ENCODE measurements around the gene KCNH3.
A peak's percentile ranks its signal among the peaks of the same experiment; 100 is the strongest.

KCNH3 gene

GRCh38 chr12:49550693-49551252 lies 11.9 kb downstream of the KCNH3 start:
- no peaks in the 10 kb centered on the region for H3K36me3 ChIP-seq
- no peaks in the 10 kb centered on the region for H3K27me3 ChIP-seq
- H3K4me3 ChIP-seq (ENCODE audit: low read depth, low read length): no peak overlapping the region
- TF ChIP-seq, protein P1, sequence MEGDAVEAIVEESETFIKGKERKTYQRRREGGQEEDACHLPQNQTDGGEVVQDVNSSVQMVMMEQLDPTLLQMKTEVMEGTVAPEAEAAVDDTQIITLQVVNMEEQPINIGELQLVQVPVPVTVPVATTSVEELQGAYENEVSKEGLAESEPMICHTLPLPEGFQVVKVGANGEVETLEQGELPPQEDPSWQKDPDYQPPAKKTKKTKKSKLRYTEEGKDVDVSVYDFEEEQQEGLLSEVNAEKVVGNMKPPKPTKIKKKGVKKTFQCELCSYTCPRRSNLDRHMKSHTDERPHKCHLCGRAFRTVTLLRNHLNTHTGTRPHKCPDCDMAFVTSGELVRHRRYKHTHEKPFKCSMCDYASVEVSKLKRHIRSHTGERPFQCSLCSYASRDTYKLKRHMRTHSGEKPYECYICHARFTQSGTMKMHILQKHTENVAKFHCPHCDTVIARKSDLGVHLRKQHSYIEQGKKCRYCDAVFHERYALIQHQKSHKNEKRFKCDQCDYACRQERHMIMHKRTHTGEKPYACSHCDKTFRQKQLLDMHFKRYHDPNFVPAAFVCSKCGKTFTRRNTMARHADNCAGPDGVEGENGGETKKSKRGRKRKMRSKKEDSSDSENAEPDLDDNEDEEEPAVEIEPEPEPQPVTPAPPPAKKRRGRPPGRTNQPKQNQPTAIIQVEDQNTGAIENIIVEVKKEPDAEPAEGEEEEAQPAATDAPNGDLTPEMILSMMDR (IDR thresholded peaks at IDR 0.05; ENCODE audit: low read depth, low read length): no peak
- DNase-seq: no peak
- H3K9me3 ChIP-seq: no peaks in the 10 kb centered on the region
- no peaks in the 10 kb centered on the region for H3K4me1 ChIP-seq

- H3K27me3 ChIP-seq: no peaks in the 10 kb centered on the region
- TF ChIP-seq, protein P1 (IDR thresholded peaks at IDR 0.05; ENCODE audit: low read depth, low read length): no peak
- H3K4me3 ChIP-seq (ENCODE audit: low read depth, low read length): no peak overlapping the region
- no peaks in the 10 kb centered on the region for H3K9me3 ChIP-seq
- no peak for DNase-seq
- H3K4me1 ChIP-seq: no peaks in the 10 kb centered on the region
- H3K36me3 ChIP-seq: no peaks in the 10 kb centered on the region
Measured at GRCh38 chr12:49552014-49552413, 13.2 kb downstream of the KCNH3 start.

- H3K27me3 ChIP-seq: no peaks in the 10 kb centered on the region
- peaks cover 1% of the 10 kb centered on the region for H3K36me3 ChIP-seq
- TF ChIP-seq, protein P1 (IDR thresholded peaks at IDR 0.05; ENCODE audit: low read depth, low read length): no peak
- H3K4me3 ChIP-seq (ENCODE audit: low read depth, low read length): no peak overlapping the region
- DNase-seq: no peak
- H3K9me3 ChIP-seq: no peaks in the 10 kb centered on the region
- H3K4me1 ChIP-seq: no peaks in the 10 kb centered on the region
Measured at GRCh38 chr12:49552425-49552824, 13.6 kb downstream of the KCNH3 start.

GRCh38 chr12:49552899-49553298 lies 14.1 kb downstream of the KCNH3 start:
- DNase-seq: no peak
- TF ChIP-seq, protein P1 (IDR thresholded peaks at IDR 0.05; ENCODE audit: low read depth, low read length): no peak
- Histone ChIP-seq H3K4me3 (ENCODE audit: low read depth, low read length) (no peak overlapping the region), H3K9me3 (no peaks in the 10 kb centered on the region), H3K4me1 (no peaks in the 10 kb centered on the region), H3K27me3 (no peaks in the 10 kb centered on the region), H3K36me3 (peaks cover 6% of the 10 kb centered on the region)

DNA sequence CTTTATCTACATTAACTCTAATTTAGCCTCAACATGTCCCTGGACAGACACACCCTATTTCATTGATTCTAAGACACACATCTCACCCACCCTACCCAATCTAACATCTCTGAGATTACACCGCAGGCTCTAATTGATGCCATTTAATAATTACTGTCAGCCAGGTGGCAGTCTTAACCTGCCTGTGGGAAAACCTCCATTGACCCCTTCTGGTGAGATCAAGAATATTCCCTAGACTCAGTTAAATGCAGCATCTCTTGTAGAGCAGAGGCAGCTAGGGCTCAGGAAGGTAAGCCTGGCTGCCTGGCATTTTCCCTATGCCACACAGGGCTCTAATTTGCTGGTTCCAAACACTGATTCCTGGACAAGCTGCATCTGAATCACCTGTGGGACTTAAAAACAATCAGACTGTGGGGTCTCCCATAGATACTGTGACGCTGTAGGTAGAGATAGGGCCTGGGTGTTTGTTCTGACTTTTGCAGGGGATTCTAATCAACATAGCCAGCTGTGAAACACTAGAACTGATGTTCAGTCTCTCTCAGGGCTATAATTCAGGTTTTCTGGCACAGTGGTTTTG lies 14.8 kb downstream of the KCNH3 start:
- DNase-seq: no peak
- Histone ChIP-seq H3K4me1 (no peaks in the 10 kb centered on the region), H3K9me3 (no peaks in the 10 kb centered on the region), H3K36me3 (peaks cover 8% of the 10 kb centered on the region), H3K27me3 (no peaks in the 10 kb centered on the region), H3K4me3 (ENCODE audit: low read depth, low read length) (no peak overlapping the region)
- TF ChIP-seq, protein P1 (IDR thresholded peaks at IDR 0.05; ENCODE audit: low read depth, low read length): peak; percentile 68

GRCh38 chr12:49554266-49554665 lies 15.4 kb downstream of the KCNH3 start:
- Histone ChIP-seq H3K36me3 (peaks cover 12% of the 10 kb centered on the region), H3K9me3 (no peaks in the 10 kb centered on the region), H3K27me3 (no peaks in the 10 kb centered on the region), H3K4me3 (ENCODE audit: low read depth, low read length) (no peak overlapping the region), H3K4me1 (no peaks in the 10 kb centered on the region)
- TF ChIP-seq, protein P1 (IDR thresholded peaks at IDR 0.05; ENCODE audit: low read depth, low read length): no peak
- no peak for DNase-seq

Data from BE2C (cell line).